IMR-90 (cell line): ENCODE data around the gene C5. TPM values are rescaled to one million over a fixed set of nuclear protein-coding genes. Genes with fewer than 3 reads are reported as not detected.

ENCODE experiments used
- ATAC-seq: fragments of 200-7000 bp; cut with Tn5 transposase; 2 replicates; pipeline ENCODE4 v1.9.1; 2020; ENCODE audit warnings: low read depth, mild to moderate bottlenecking, moderate library complexity
- BruUV-seq: library from RNA; stranded (reverse); fragments of 400-500 nt; replicated peaks from 2 replicates; lab custom pipeline; 2021; lab: Mats Ljungman, UMichigan
- CTCF ChIA-PET: fragments of 300-600 bp; formaldehyde crosslinking; extraction: SDS; loops from one replicate; lab custom pipeline; 2021; ENCODE audit warnings: antibody characterized with exemption; lab: Yijun Ruan, JAX
- POLR2A ChIA-PET: fragments of 300-600 bp; sonication (Branson Sonifier 250); formaldehyde crosslinking; loops from one replicate; lab custom pipeline; 2022; ENCODE audit warnings: antibody characterized with exemption; ENCODE audit not compliant: unreplicated experiment; lab: Charles Lee
- DNase-seq: peaks from one replicate; pipeline ENCODE4 v3.0.0; 2013
- H2AFZ ChIP-seq: replicated peaks from 2 replicates; pipeline ENCODE3; 2013; ENCODE audit warnings: low read length, mild to moderate bottlenecking; ENCODE audit not compliant: poor library complexity
- H2AK5ac ChIP-seq: 2 replicates; pipeline ENCODE4 v1.6.1; 2013; ENCODE audit warnings: low read depth, low read length, inconsistent platforms
- H2AK9ac ChIP-seq: replicated peaks from 2 replicates; pipeline ENCODE3; 2013; ENCODE audit warnings: mild to moderate bottlenecking, low read depth, low read length, moderate library complexity; ENCODE audit not compliant: poor library complexity
- H2BK120ac ChIP-seq: 2 replicates; pipeline ENCODE4 v1.6.1; 2013; ENCODE audit warnings: low read depth, low read length, inconsistent platforms
- H2BK15ac ChIP-seq: 3 replicates; pipeline ENCODE4 v1.6.1; 2013; ENCODE audit warnings: low read depth, low read length, inconsistent platforms
- H2BK20ac ChIP-seq: 2 replicates; pipeline ENCODE4 v1.6.1; 2013; ENCODE audit warnings: low read depth, mild to moderate bottlenecking, inconsistent platforms, low read length, moderate library complexity
- H2BK5ac ChIP-seq: 2 replicates; pipeline ENCODE4 v1.6.1; 2013; ENCODE audit warnings: mild to moderate bottlenecking, low read depth, low read length, inconsistent platforms; ENCODE audit not compliant: poor library complexity, severe bottlenecking
- H3K14ac ChIP-seq: replicated peaks from 2 replicates; pipeline ENCODE4 v1.6.1; 2013; ENCODE audit warnings: low read depth, low read length, inconsistent platforms
- H3K18ac ChIP-seq: 2 replicates; pipeline ENCODE4 v1.6.1; 2013; ENCODE audit warnings: low read depth, low read length, control low read depth
- H3K23ac ChIP-seq: 2 replicates; pipeline ENCODE4 v1.6.1; 2013; ENCODE audit warnings: low read depth, low read length, inconsistent platforms
- H3K27ac ChIP-seq: 2 replicates; pipeline ENCODE4 v1.5.1; 2013; ENCODE audit warnings: mild to moderate bottlenecking, control low read depth, low read length; ENCODE audit not compliant: insufficient read depth
- H3K27me3 ChIP-seq: 2 replicates; pipeline ENCODE4 v1.6.1; 2013; ENCODE audit warnings: low read length; ENCODE audit not compliant: control insufficient read depth, insufficient read depth
- H3K36me3 ChIP-seq: 2 replicates; pipeline ENCODE4 v1.6.1; 2013; ENCODE audit warnings: low read length, mixed read lengths; ENCODE audit not compliant: control insufficient read depth, insufficient read depth
- H3K4ac ChIP-seq: 2 replicates; pipeline ENCODE4 v1.6.1; 2013; ENCODE audit warnings: low read depth, low read length, inconsistent platforms
- H3K4me1 ChIP-seq: 2 replicates; pipeline ENCODE4 v1.6.1; 2013; ENCODE audit warnings: low read length, mixed read lengths; ENCODE audit not compliant: control insufficient read depth, insufficient read depth
- H3K4me2 ChIP-seq: 2 replicates; pipeline ENCODE4 v1.6.1; 2013; ENCODE audit warnings: low read depth, mild to moderate bottlenecking, control low read depth, low read length, moderate library complexity
- H3K4me3 ChIP-seq: 2 replicates; pipeline ENCODE4 v1.5.1; 2013; ENCODE audit warnings: low read depth, mild to moderate bottlenecking, control low read depth, low read length, moderate library complexity; ENCODE audit not compliant: insufficient read depth
- H3K56ac ChIP-seq: 2 replicates; pipeline ENCODE4 v1.6.1; 2013; ENCODE audit warnings: low read length, inconsistent platforms; ENCODE audit not compliant: insufficient read depth; ENCODE audit errors: extremely low read depth
- H3K79me1 ChIP-seq, 2 experiments: 2 replicates each; pipeline ENCODE4 v1.6.1; 2013; ENCODE audit warnings: low read length in 2 of 2, inconsistent platforms in 1 of 2, low read depth in 1 of 2
- H3K9ac ChIP-seq: 2 replicates; pipeline ENCODE4 v1.6.1; 2013; ENCODE audit warnings: low read depth, low read length, control low read depth
- H3K9me1 ChIP-seq: 2 replicates; pipeline ENCODE4 v1.6.1; 2013; ENCODE audit warnings: low read length, inconsistent platforms; ENCODE audit not compliant: insufficient read depth
- H3K9me3 ChIP-seq: 2 replicates; pipeline ENCODE4 v1.6.1; 2013; ENCODE audit warnings: low read length; ENCODE audit not compliant: control insufficient read depth, insufficient read depth
- H4K20me1 ChIP-seq: 2 replicates; pipeline ENCODE4 v1.6.1; 2013; ENCODE audit warnings: low read length, inconsistent platforms; ENCODE audit not compliant: insufficient read depth
- H4K5ac ChIP-seq: 2 replicates; pipeline ENCODE4 v1.6.1; 2013; ENCODE audit warnings: mild to moderate bottlenecking, low read depth, low read length, control low read depth
- H4K8ac ChIP-seq, 2 experiments: 2 replicates each; pipeline ENCODE4 v1.6.1; 2013; ENCODE audit warnings: low read depth in 2 of 2, low read length in 2 of 2, control low read depth in 1 of 2, inconsistent platforms in 1 of 2
- H4K91ac ChIP-seq: 2 replicates; pipeline ENCODE4 v1.6.1; 2013; ENCODE audit warnings: low read depth, low read length, inconsistent platforms; ENCODE audit not compliant: insufficient read depth
- BHLHE40 ChIP-seq: fragments of 150-350 bp; IDR thresholded peaks from 2 replicates; pipeline ENCODE4 v1.6.1; 2016; ENCODE audit warnings: mild to moderate bottlenecking, low read depth, low read length
- CEBPB ChIP-seq: IDR thresholded peaks from 2 replicates; pipeline ENCODE4 v1.6.1; 2012; ENCODE audit warnings: low read depth, low read length, improper control_type of control experiment
- CHD1 ChIP-seq: IDR thresholded peaks from 2 replicates; pipeline ENCODE4 v1.6.1; 2012; ENCODE audit warnings: low read depth, low read length, improper control_type of control experiment
- CTCF ChIP-seq: conservative IDR thresholded peaks from 2 replicates; pipeline ENCODE4 v1.5.1; 2012; ENCODE audit warnings: mild to moderate bottlenecking, low read depth, low read length, improper control_type of control experiment
- FOS ChIP-seq: fragments of 150-350 bp; IDR thresholded peaks from 2 replicates; pipeline ENCODE4 v1.6.1; 2016; ENCODE audit warnings: low read depth, low read length
- MAFK ChIP-seq: IDR thresholded peaks from 2 replicates; pipeline ENCODE4 v1.6.1; 2012; ENCODE audit warnings: low read depth, low read length, improper control_type of control experiment
- MAZ ChIP-seq: IDR thresholded peaks from 2 replicates; pipeline ENCODE4 v1.6.1; 2012; ENCODE audit warnings: low read depth, mild to moderate bottlenecking, low read length, improper control_type of control experiment, moderate library complexity, borderline replicate concordance
- MXI1 ChIP-seq: IDR thresholded peaks from 2 replicates; pipeline ENCODE4 v1.6.1; 2012; ENCODE audit warnings: low read depth, mild to moderate bottlenecking, low read length, moderate library complexity, borderline replicate concordance
- NFE2L2 ChIP-seq: fragments of 150-350 bp; IDR thresholded peaks from 2 replicates; pipeline ENCODE4 v1.6.1; 2016; ENCODE audit warnings: low read depth, mild to moderate bottlenecking, low read length
- POLR2A ChIP-seq: IDR thresholded peaks from 2 replicates; pipeline ENCODE4 v1.6.1; 2012; ENCODE audit warnings: mild to moderate bottlenecking, low read depth, low read length
- RAD21 ChIP-seq: IDR thresholded peaks from 2 replicates; pipeline ENCODE4 v1.6.1; 2012; ENCODE audit warnings: low read length, improper control_type of control experiment
- RCOR1 ChIP-seq: IDR thresholded peaks from 2 replicates; pipeline ENCODE4 v1.6.1; 2012; ENCODE audit warnings: mild to moderate bottlenecking, low read length, improper control_type of control experiment; ENCODE audit not compliant: insufficient replicate concordance
- SMC3 ChIP-seq: fragments of 150-350 bp; IDR thresholded peaks from 2 replicates; pipeline ENCODE4 v1.6.1; 2016; ENCODE audit warnings: low read depth, mild to moderate bottlenecking, antibody characterized with exemption, low read length, moderate library complexity
- WGBS, 2 experiments: methylation state at CpG; one replicate each; pipeline versions ENCODE4 v1.1.5 to v1.1.7; 2013; ENCODE audit warnings: missing lambda C conversion rate in 2 of 2; ENCODE audit not compliant: insufficient read length in 1 of 2; ENCODE audit errors: extremely low coverage in 2 of 2; 5-methylcytosine and 5-hydroxymethylcytosine counted together
- dilution Hi-C: fragments of 300-500 bp; cut with HindIII; formaldehyde crosslinking; loops from one replicate; pipeline ENCODE4 v1.14.3; 2018; ENCODE audit warnings: low sequenced_read_pairs; ENCODE audit not compliant: unreplicated experiment
- in situ Hi-C: fragments of 300-500 bp; cut with MboI; formaldehyde crosslinking; loops from 3 replicates; pipeline ENCODE4 v1.14.3; 2019; ENCODE audit warnings: low sequenced_read_pairs, inconsistent platforms, mixed read lengths
- intact Hi-C: fragments of 100-400 bp; cut with micrococcal nuclease; formaldehyde crosslinking; loops from 2 replicates; pipeline ENCODE4 v1.10.0; 2022
- polyA plus RNA-seq, 3 experiments: library from polyadenylated mRNA; depleted of rRNA; stranded (reverse); fragments of >200 nt; gene quantifications; 2 replicates each; pipeline ENCODE4 v1.2.3, GENCODE V29; 2012; ENCODE audit warnings: low replicate concordance in 1 of 3
- total RNA-seq: library from RNA; depleted of rRNA; stranded (reverse); fragments of >200 nt; gene quantifications from 2 replicates; pipeline ENCODE4 v1.2.3, GENCODE V29; 2012
- TF ChIP-seq, protein P1 (sequence below): fragments of 150-350 bp; IDR thresholded peaks from 2 replicates; pipeline ENCODE4 v1.6.1; 2017; ENCODE audit warnings: mild to moderate bottlenecking, antibody characterized with exemption, low read length, low read depth

Gene C5
- total and polyA plus RNA-seq, 2 of the 4 experiments (the other 2 are of a cell fraction), result 1.5 to 2.3 TPM

GRCh38 chr9:120928483-120929228, 121.4 kb downstream of the C5 start:
- ATAC-seq (peak; percentile 63), DNase-seq (no peak)
- Histone ChIP-seq H3K9me1 (peaks cover 35% of the 10 kb centered on the region), H3K9ac (0 out of 2 replicates have a peak overlapping the region, but pooled peaks have one; percentile 22), H3K4me1 (peaks cover 23% of the 10 kb centered on the region), H3K4me2 (no peak overlapping the region; the same call in 1 of the 2 replicates), H3K27me3 (no peaks in the 10 kb centered on the region), H3K36me3 (no peaks in the 10 kb centered on the region), H3K4ac (peak overlapping the region; percentile 87), H3K14ac (no peak overlapping the region; the same call in 1 of the 2 replicates), H4K20me1 (no peaks in the 10 kb centered on the region), H2AFZ (peak overlapping the region; percentile 96), H2AK9ac (peak overlapping the region; percentile 48), H3K9me3 (no peaks in the 10 kb centered on the region), H4K5ac (peak overlapping the region; percentile 76), H3K23ac (no peak overlapping the region), H2BK5ac (no peak overlapping the region), H4K91ac (peak overlapping the region; percentile 71), H3K27ac (no peak overlapping the region; the same call in 1 of the 2 replicates), H3K79me1 (peaks cover 0 to 37% of the 10 kb centered on the region in 2 experiments; a peak in 2 of 4 replicates), H4K8ac (peak overlapping the region; percentile 92 to 98; a peak in 3 of 4 replicates), H3K56ac (peak overlapping the region; percentile 44; the same call in 1 of the 2 replicates), H2BK15ac (no peak overlapping the region), H2BK20ac (no peak overlapping the region), H3K18ac (no peak overlapping the region; the same call in 1 of the 2 replicates), H3K4me3 (peak overlapping the region; percentile 31), H2AK5ac (no peak overlapping the region), H2BK120ac (peak overlapping the region; percentile 76)
- in situ Hi-C loops (no loop called here), intact Hi-C loops (no loop called here), dilution Hi-C loops (no loop called here)
- ChIA-PET CTCF (no interaction called here), POLR2A (no interaction called here)
- BruUV-seq, result no TSS peak
- 12% methylated on average over 35 of the region's 73 CpGs; no CpG with 5 or more reads in 1 of the 2 experiments for WGBS, 2 experiments
- no peak for TF ChIP-seq CTCF
- TF ChIP-seq NFE2L2, result no peak
- TF ChIP-seq BHLHE40, result no peak
- no peak for TF ChIP-seq MAZ
- TF ChIP-seq, protein P1, sequence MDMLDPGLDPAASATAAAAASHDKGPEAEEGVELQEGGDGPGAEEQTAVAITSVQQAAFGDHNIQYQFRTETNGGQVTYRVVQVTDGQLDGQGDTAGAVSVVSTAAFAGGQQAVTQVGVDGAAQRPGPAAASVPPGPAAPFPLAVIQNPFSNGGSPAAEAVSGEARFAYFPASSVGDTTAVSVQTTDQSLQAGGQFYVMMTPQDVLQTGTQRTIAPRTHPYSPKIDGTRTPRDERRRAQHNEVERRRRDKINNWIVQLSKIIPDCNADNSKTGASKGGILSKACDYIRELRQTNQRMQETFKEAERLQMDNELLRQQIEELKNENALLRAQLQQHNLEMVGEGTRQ, result no peak
- TF ChIP-seq CEBPB, result no peak
- no peak for TF ChIP-seq MAFK
- TF ChIP-seq RAD21, result no peak
- no peak for TF ChIP-seq MXI1
- TF ChIP-seq CHD1, result no peak
- TF ChIP-seq RCOR1, result no peak
- no peak for TF ChIP-seq FOS
- TF ChIP-seq POLR2A, result no peak
- no peak for TF ChIP-seq SMC3
